Prostate gland (tissue), 2 donors: ENCODE data around the gene RNF6. TPM values are rescaled to one million over a fixed set of nuclear protein-coding genes. Genes with fewer than 3 reads are reported as not detected.
"Not testable (repeated sequence)": the region's sequence is repeated elsewhere in the genome, so short reads cannot be mapped to it uniquely, and the experiment has no call there.

ENCODE experiments used
- DNase-seq: peaks from one replicate; pipeline ENCODE4 v3.0.0-alpha.2; 2019; ENCODE audit warnings: low spot score
- H3K27ac ChIP-seq, 2 donors: fragments of 200-600 bp; sonication (generic); 2 replicates each; pipeline ENCODE4 v1.5.1; 2017 to 2019
- H3K27me3 ChIP-seq: fragments of 200-600 bp; sonication (generic); replicated peaks from 2 replicates; pipeline ENCODE4 v1.5.1; 2019; ENCODE audit not compliant: insufficient read depth
- H3K36me3 ChIP-seq, 2 donors: fragments of 200-600 bp; sonication (generic); 1 replicate in 1 of 2; 2 replicates in 1 of 2; pipeline versions ENCODE4 v1.5.1 to v1.8.1; 2017 to 2019
- H3K4me1 ChIP-seq: fragments of 200-600 bp; sonication (generic); replicated peaks from 2 replicates; pipeline ENCODE4 v1.5.1; 2019
- H3K4me3 ChIP-seq, 2 donors: fragments of 200-600 bp; sonication (generic); 2 replicates each; pipeline ENCODE4 v1.5.1; 2017 to 2019
- H3K9me3 ChIP-seq: fragments of 200-600 bp; sonication (generic); 2 replicates; pipeline ENCODE4 v1.5.1; 2017
- POLR2A ChIP-seq: fragments of 450-650 bp; IDR thresholded peaks from one replicate; pipeline ENCODE4 v1.6.1; 2016; ENCODE audit warnings: antibody characterized with exemption, mild to moderate bottlenecking
- POLR2AphosphoS5 ChIP-seq: sonication (generic); formaldehyde crosslinking; IDR thresholded peaks from one replicate; pipeline ENCODE4 v1.6.1; 2017; ENCODE audit warnings: antibody characterized with exemption
- WGBS: methylation state at CpG from one replicate; pipeline ENCODE4 v1.1.5; 2018; 5-methylcytosine and 5-hydroxymethylcytosine counted together
- intact Hi-C: fragments of 100-400 bp; cut with DNase I; formaldehyde crosslinking; loops from one replicate; pipeline ENCODE4 v1.14.2; 2022
- total RNA-seq, 2 donors: library from RNA; depleted of rRNA; stranded (reverse); fragments of >200 nt; gene quantifications; one replicate each; pipeline ENCODE4 v1.1.0, GENCODE V29; 2016
- TF ChIP-seq, protein P1 (sequence below), 4 experiments: fragments of 200-600 bp in 2 of 4; fragments of 450-650 bp in 2 of 4; sonication (generic) in 2 of 4; IDR thresholded peaks; 1 replicate in 3 of 4; 2 replicates in 1 of 4; pipeline ENCODE4 v1.5.1; 2016 to 2019; ENCODE audit warnings: antibody characterized with exemption in 4 of 4, mild to moderate bottlenecking in 2 of 4, moderate library complexity in 2 of 4

RNF6 gene
- total RNA-seq, 2 donors from 2014 or later: 22.4 to 28.2 TPM

DNA sequence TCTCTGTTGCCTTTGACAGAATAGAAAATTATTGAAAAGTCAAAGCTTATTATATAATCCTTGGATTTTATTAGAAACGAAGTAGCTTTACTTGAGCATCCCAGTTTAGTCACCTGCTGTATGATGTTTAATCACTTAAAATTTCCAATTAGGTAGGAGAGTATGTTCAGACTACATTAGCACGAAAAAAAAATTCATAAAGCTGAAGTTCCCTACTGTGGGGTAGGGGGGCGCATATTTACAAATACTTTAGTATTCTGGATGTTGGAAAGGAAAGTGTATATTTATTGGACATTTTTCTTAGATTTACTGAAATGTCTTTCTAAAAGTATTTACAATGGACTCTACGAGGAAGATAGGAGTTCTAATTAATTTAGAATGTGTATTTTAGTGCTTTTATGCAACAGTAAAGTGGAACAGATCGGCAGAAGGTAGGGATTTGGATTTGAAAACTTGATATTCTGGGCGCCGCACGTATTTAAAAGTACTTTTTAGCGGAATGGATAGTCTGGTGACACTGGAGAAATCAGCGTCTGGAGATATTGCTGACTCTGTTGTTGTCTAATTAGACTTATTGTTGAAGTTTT, 33.7 kb upstream of the RNF6 start:
- Histone ChIP-seq H3K27ac (peak overlapping the region; percentile 9 to 93), H3K36me3 (no peaks in the 10 kb centered on the region), H3K9me3 (no peaks in the 10 kb centered on the region), H3K4me3 (peak overlapping the region in 1 of 2 donors; percentile 92), H3K27me3 (no peaks in the 10 kb centered on the region), H3K4me1 (peaks cover 4% of the 10 kb centered on the region)
- DNase-seq: no peak
- intact Hi-C loops: loop anchor here (2.0 to 10.0 kb wide), 2 partner anchors 33 to 169 kb away; partner anchors contain the start of gene RNF6
- no peak for TF ChIP-seq POLR2A
- TF ChIP-seq, protein P1, sequence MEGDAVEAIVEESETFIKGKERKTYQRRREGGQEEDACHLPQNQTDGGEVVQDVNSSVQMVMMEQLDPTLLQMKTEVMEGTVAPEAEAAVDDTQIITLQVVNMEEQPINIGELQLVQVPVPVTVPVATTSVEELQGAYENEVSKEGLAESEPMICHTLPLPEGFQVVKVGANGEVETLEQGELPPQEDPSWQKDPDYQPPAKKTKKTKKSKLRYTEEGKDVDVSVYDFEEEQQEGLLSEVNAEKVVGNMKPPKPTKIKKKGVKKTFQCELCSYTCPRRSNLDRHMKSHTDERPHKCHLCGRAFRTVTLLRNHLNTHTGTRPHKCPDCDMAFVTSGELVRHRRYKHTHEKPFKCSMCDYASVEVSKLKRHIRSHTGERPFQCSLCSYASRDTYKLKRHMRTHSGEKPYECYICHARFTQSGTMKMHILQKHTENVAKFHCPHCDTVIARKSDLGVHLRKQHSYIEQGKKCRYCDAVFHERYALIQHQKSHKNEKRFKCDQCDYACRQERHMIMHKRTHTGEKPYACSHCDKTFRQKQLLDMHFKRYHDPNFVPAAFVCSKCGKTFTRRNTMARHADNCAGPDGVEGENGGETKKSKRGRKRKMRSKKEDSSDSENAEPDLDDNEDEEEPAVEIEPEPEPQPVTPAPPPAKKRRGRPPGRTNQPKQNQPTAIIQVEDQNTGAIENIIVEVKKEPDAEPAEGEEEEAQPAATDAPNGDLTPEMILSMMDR (IDR thresholded peaks at IDR 0.05): peak in 1 of 4 experiments; percentile 27
- WGBS: 35% methylated on average over 10 of the region's 10 CpGs

DNA sequence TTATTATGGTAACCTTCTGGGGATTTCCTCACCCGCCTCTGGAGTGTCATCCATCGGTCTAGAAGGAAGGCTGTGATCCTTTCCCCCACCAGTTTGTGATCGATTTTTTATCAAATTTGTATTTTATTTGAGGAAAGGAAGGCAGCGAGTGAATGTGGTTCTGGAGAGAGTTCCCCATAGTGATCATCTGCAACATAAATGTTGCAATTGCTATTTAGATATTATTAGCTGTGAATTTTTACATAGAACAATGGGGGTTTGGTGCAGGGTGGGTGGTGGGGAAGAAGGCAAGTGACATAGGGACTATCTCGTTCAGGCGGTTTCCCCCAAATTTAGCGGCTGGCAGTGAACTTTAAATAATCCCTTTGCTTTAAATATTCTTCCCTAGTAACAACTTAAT, 33.0 kb upstream of the RNF6 start:
- no peak for DNase-seq
- Histone ChIP-seq H3K27me3 (no peaks in the 10 kb centered on the region), H3K4me1 (peaks cover 4% of the 10 kb centered on the region), H3K9me3 (no peaks in the 10 kb centered on the region), H3K27ac (peak overlapping the region; percentile 93), H3K4me3 (peak overlapping the region; percentile 86 to 92), H3K36me3 (no peaks in the 10 kb centered on the region)
- intact Hi-C loops: loop anchor here (2.0 to 10.0 kb wide), 2 partner anchors 32 to 170 kb away; partner anchors contain the start of gene RNF6
- TF ChIP-seq POLR2AphosphoS5 (no peak), POLR2A (no peak)
- TF ChIP-seq, protein P1 (IDR thresholded peaks at IDR 0.05): no peak
- WGBS: under 1% methylated on average over 7 of the region's 7 CpGs

DNA sequence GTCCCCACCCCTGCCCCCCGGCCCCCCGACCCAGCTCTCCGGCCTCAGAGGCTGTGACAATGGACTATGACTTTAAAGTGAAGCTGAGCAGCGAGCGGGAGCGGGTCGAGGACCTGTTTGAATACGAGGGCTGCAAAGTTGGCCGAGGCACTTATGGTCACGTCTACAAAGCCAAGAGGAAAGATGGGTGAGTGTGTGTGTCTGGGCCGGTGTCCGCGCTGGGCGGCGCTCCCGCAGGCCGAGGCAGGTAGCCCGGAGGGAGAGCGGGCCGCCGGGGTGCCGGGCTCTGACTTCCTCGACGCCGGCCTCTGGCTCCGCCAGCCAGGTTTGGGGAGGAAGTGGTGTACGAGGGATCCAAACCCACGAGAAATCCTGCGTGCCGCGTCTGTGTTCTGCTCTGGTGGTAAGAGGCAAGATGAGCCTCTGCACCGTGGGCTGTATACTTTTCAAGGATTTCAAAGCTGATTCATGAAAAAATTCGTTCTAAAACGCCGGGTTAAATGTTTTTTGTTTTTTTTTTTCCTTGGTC, 32.5 kb upstream of the RNF6 start:
- Histone ChIP-seq H3K27me3 (no peaks in the 10 kb centered on the region), H3K36me3 (no peaks in the 10 kb centered on the region), H3K27ac (peak overlapping the region; percentile 93), H3K9me3 (no peaks in the 10 kb centered on the region), H3K4me3 (peak overlapping the region; percentile 86 to 92), H3K4me1 (peaks cover 4% of the 10 kb centered on the region)
- under 1% methylated on average over 35 of the region's 35 CpGs for WGBS
- intact Hi-C loops: loop anchor here (2.0 to 10.0 kb wide), 4 partner anchors 32 to 243 kb away; partner anchors contain the start of gene RNF6
- TF ChIP-seq POLR2A (no peak), POLR2AphosphoS5 (peak; percentile 4)
- DNase-seq: peak; percentile 62

DNA sequence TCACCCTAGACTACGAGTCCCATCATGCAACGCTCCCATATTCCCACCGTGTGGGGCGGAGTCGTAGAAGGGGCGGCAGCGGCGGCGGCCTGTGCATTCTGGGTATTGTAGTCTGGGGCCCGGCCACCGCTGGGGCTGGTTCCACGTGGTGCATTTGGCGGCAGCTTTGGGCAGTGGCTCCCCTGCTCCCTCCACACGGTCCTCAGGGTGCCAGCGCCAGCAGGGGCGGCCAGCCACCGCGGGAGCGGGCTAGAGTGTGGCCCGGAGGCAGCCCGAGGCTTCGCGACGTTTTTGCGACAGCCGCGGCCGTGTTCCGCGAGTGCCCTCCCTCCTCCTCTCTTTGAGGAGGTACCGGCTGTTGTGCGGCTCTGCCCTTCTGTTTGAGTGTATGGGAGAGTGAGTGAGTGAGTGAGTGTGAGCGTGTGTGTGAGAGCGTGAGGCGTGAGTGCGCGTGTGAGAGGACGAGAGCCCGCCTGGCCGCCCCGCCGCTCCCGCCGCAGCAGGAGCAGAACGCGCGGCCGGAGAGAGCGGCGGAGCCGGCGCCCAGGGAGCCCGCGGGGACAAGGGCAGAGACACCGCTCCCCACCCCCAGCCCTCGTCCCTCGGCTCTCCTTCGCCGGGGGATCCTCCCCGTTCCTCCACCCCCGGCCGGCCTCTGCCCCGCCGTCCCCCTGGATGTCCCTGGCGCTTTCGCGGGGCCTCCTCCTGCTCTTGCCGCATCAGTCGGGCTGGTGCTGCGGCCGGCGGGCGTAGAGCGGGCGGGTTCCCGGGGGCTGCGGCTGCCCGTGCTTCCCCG, 31.9 kb upstream of the RNF6 start, which contains the start of gene CDK8:
Gene CDK8, plus strand, starts transcription at position 343 of the 796 bp plus-strand sequence. CDS start 513 bp downstream, outside the sequence.
- intact Hi-C loops: loop anchor here (2.0 to 10.0 kb wide), 4 partner anchors 31 to 243 kb away; partner anchors contain the start of gene RNF6
- Histone ChIP-seq H3K36me3 (no peaks in the 10 kb centered on the region), H3K9me3 (no peaks in the 10 kb centered on the region), H3K27ac (peak within 1 kb of the TSS; percentile 93), H3K4me3 (peak within 1 kb of the TSS; percentile 86 to 92), H3K4me1 (peaks cover 4% of the 10 kb centered on the region), H3K27me3 (no peaks in the 10 kb centered on the region)
- peak; percentile 92 for DNase-seq
- TF ChIP-seq POLR2AphosphoS5 (peak; percentile 92), POLR2A (peak; percentile 70)
- TF ChIP-seq, protein P1 (IDR thresholded peaks at IDR 0.05): peak in 2 of 4 experiments; percentile 15 to 30
- 1% methylated on average over 69 of the region's 79 CpGs for WGBS

DNA sequence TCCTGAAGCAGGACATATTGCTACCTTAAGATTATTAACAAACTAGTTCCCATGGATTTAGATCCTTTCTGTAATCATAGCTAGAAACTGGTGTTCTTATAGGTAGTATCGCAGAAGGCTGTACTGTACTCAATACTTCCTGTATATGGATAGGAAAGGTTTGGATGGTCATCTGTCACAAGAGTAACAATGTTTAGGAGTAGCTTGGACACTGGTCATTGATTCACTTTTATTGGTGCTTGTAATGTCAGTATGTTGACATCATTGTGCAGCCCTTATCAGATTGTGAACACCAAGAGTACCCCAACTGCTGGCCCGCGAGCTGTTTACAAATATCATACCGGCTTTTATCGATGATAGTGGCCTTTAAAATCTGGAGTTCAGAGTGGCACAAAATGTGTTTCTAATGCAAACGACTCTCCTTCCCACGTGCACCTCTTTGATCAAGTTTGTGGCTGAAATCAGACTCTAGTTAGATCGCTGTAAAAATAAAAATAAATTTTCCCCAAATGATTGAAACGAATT, 31.2 kb upstream of the RNF6 start:
- H3K9me3 ChIP-seq: no peaks in the 10 kb centered on the region

DNA sequence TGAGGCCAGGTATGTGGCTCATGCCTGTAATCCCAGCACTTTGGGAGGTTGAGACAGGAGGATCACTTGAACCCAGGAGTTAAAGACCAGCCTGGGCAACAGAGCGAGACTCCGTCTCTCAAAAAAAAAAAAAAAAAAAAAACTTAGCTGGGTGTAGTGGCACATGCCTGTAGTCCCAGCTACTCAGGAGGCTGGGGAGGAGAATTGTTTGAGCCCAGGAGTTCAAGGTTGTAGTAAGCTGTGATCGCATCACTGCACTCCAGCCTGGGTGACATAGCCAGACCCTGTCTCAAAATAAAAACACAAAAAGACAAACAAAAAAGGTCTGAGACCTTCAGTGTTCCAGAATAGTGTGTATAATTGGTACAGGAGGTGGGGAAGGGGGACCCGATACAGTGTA, 29.9 kb upstream of the RNF6 start:
- H3K27ac ChIP-seq, H3K9me3 ChIP-seq, DNase-seq, H3K36me3 ChIP-seq, H3K4me3 ChIP-seq, H3K27me3 ChIP-seq, H3K4me1 ChIP-seq: not testable (repeated sequence)
- 76% methylated on average over 4 of the region's 4 CpGs for WGBS
- intact Hi-C loops: loop anchor here (5.0 to 10.0 kb wide), 3 partner anchors 65 to 245 kb away; no protein-coding TSS in a partner anchor

More for the DNA sequence above, 31.2 kb upstream of the RNF6 start:
- H3K27me3 ChIP-seq: no peaks in the 10 kb centered on the region
- no peaks in the 10 kb centered on the region for H3K36me3 ChIP-seq
- peak overlapping the region; percentile 86 to 92 for H3K4me3 ChIP-seq
- intact Hi-C loops: loop anchor here (5.0 to 10.0 kb wide), 3 partner anchors 66 to 244 kb away; no protein-coding TSS in a partner anchor
- no peak for DNase-seq
- H3K4me1 ChIP-seq: peaks cover 4% of the 10 kb centered on the region
- TF ChIP-seq POLR2A (no peak), POLR2AphosphoS5 (no peak)
- TF ChIP-seq, protein P1 (IDR thresholded peaks at IDR 0.05): no peak
- peak overlapping the region; percentile 93 for H3K27ac ChIP-seq
- 47% methylated on average over 9 of the region's 9 CpGs for WGBS
